Placental pericyte (primary cell): Measurements from ENCODE around the gene CXCL17. TPM values are rescaled to one million over a fixed set of nuclear protein-coding genes. Genes with fewer than 3 reads are reported as not detected.

Experiments used
- small RNA-seq: library from RNA; depleted of rRNA; stranded (forward); fragments of <200 nt; gene quantifications from one replicate; pipeline ENCODE3, GENCODE V24; 2012; ENCODE audit warnings: low replicate concordance
- total RNA-seq: library from RNA; depleted of rRNA; stranded (reverse); fragments of >200 nt; gene quantifications from 2 replicates; pipeline ENCODE4 v1.2.3, GENCODE V29; 2012

The CXCL17 gene, protein sequence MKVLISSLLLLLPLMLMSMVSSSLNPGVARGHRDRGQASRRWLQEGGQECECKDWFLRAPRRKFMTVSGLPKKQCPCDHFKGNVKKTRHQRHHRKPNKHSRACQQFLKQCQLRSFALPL
- not detected in 2 replicates for total RNA-seq

DNA sequence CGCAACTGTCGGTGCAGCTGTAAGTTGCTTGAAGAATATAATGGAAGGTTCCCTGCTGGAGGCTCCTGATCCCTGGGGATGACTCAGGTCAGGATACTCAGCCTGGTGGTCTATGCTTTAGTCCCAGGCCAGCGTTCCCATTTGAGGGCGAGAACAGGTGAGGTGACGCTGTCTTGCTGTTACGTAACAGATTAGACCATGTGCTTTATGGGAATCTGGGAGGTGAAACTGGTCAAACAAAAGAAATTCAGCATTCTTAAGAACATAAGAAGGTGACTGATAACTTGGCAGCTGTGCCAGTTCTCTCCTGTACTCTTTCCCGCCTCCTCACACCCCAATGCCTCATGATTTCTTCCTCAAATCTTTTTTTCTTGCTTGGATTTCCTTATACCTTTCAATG is at the start of gene CXCL17:
Gene CXCL17, minus strand, starts transcription at position 114 of the 400 bp plus-strand sequence. CDS start 114 bp downstream, outside the sequence.

DNA sequence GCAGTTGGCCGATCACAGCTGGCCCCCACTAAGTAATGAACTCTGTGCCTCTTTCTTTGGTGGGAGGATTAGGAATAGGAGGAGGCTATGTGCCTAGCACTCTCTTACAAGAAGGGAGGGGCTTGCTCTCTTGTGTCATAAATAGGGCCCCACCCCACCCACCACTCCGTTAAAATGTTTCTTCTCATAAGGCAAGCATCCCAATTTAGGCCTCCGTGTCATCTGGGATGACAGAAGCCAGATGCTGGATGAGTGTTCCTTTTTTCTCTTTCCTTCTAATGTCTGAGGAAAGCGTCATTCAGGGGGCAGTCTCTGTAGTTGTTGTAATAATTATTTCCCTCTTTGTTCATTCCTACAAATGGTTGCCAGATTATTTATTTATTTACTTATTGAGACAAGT is 15.4 kb downstream of the CXCL17 start, which contains the start of gene LIPE:
Gene LIPE, minus strand, starts transcription at position 76 of the 400 bp plus-strand sequence. CDS start 239 bp downstream, outside the sequence.

DNA sequence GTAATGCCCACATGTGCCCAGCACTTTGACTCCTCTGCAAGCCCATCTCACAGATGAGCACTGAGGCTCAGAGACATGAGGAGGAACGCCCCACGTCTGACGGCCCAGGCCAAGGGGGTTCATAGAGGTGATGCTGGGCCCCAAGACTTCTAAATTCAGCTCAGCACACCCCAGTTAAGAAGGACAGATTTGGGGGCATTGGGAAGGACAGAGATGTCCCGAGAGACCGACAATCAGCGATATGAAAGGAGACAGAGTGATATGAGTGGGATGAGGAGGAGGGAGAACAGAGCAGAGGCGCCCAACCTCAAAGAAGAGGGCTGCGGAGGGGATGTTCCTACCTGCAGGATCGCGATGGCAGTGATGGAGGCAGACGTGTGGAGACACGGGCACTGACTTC is 52.8 kb downstream of the CXCL17 start, which contains the start of gene CNFN:
Gene CNFN, minus strand, starts transcription at position 399 of the 400 bp plus-strand sequence. CDS start 1,260 bp downstream, outside the sequence.

Small RNA genes within 50 kb of the gene (small RNA-seq; reads per million reads assigned to genes)
- gene RNU4-60P, result not detected

Other genes starting within 250 kb of the CXCL17 start
- gene DEDD2, start 225.3 kb downstream of the CXCL17 start, total RNA-seq, result 29.2 and 39.0 TPM in 2 replicates
- 18.2 and 23.0 TPM in 2 replicates for gene ZNF526, start 222.6 kb downstream of the CXCL17 start, total RNA-seq
- 23.2 and 33.4 TPM in 2 replicates for gene GSK3A, start 200.3 kb downstream of the CXCL17 start, total RNA-seq
- 19.5 and 39.9 TPM in 2 replicates for gene ERF, start 187.8 kb downstream of the CXCL17 start, total RNA-seq
- 38.5 and 41.5 TPM in 2 replicates for gene CIC, start 173.7 kb downstream of the CXCL17 start, total RNA-seq
- gene PRR19, start 140.8 kb downstream of the CXCL17 start, total RNA-seq, result 0.22 and 0.86 TPM in 2 replicates
- gene PAFAH1B3, start 140.3 kb downstream of the CXCL17 start, total RNA-seq, result 27.8 and 31.2 TPM in 2 replicates
- gene TMEM145, start 129.6 kb downstream of the CXCL17 start, total RNA-seq, result not detected in 2 replicates
- gene MEGF8, start 117.3 kb downstream of the CXCL17 start, total RNA-seq, result 17.0 and 24.1 TPM in 2 replicates
- gene CNFN, start 52.6 kb downstream of the CXCL17 start, total RNA-seq, result not detected in 2 replicates
- gene LIPE, start 15.6 kb downstream of the CXCL17 start, total RNA-seq, result 1.9 and 4.4 TPM in 2 replicates
- gene CEACAM1, start 85.5 kb upstream of the CXCL17 start, total RNA-seq, result not detected in 2 replicates
- gene CEACAM8, start 152.0 kb upstream of the CXCL17 start, total RNA-seq, result not detected in 2 replicates